Stomach (tissue), 4 donors: ENCODE measurements around the gene RNLS.

Source experiments
- CTCF ChIP-seq, 7 experiments: fragments of 450-650 bp in 4 of 7; fragments of 200-600 bp in 3 of 7; sonication (generic) in 3 of 7; IDR thresholded peaks; one replicate each; pipeline ENCODE4 v1.5.1; 2016 to 2019; ENCODE audit warnings: antibody characterized with exemption in 7 of 7, control low read depth in 2 of 7, mild to moderate bottlenecking in 1 of 7
- EP300 ChIP-seq: sonication (generic); formaldehyde crosslinking; IDR thresholded peaks from one replicate; pipeline ENCODE4 v1.6.1; 2017; ENCODE audit warnings: antibody characterized with exemption
- POLR2A ChIP-seq, 4 donors: fragments of 450-650 bp; IDR thresholded peaks; one replicate each; pipeline ENCODE4 v1.6.1; 2016; ENCODE audit warnings: antibody characterized with exemption in 4 of 4, control low read depth in 2 of 4, mild to moderate bottlenecking in 1 of 4, moderate library complexity in 1 of 4

GRCh38 chr10:88312855-88313254 is 270.3 kb downstream of the RNLS start:
- TF ChIP-seq CTCF (IDR thresholded peaks at IDR 0.05): no peak
- no peak for TF ChIP-seq POLR2A (IDR thresholded peaks at IDR 0.05)
- TF ChIP-seq EP300: no peak
